Measurements from ENCODE around the gene LEP. TPM values are rescaled to one million over a fixed set of nuclear protein-coding genes. Genes with fewer than 3 reads are reported as not detected.
A peak's percentile ranks its signal among the peaks of the same experiment; 100 is the strongest.

Gene LEP
- total and polyA plus RNA-seq, 9 of the 15 experiments (the other 6 are each of a cell fraction or from before 2014, with no cell fraction given) = not detected

- 0 out of 2 replicates have a peak, but pooled peaks have one; percentile 9 for TF ChIP-seq ZFPM2 (CRISPR knock-in tag; IDR thresholded peaks at IDR 0.05)
- TF ChIP-seq ZNF561 (CRISPR knock-in tag; conservative IDR thresholded peaks at IDR 0.05) = 0 out of 2 replicates have a peak, but pooled peaks have one; percentile 23
- TF ChIP-seq RBM15 (IDR thresholded peaks at IDR 0.05; ENCODE audit: insufficient read depth, low read length) = no peak
- TF ChIP-seq, protein P1, sequence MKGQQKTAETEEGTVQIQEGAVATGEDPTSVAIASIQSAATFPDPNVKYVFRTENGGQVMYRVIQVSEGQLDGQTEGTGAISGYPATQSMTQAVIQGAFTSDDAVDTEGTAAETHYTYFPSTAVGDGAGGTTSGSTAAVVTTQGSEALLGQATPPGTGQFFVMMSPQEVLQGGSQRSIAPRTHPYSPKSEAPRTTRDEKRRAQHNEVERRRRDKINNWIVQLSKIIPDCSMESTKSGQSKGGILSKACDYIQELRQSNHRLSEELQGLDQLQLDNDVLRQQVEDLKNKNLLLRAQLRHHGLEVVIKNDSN (CRISPR knock-in tag; IDR thresholded peaks at IDR 0.05) = peak; percentile 81
- TF ChIP-seq ZNF408 (CRISPR knock-in tag; IDR thresholded peaks at IDR 0.05; ENCODE audit: low read depth) = no peak
- TF ChIP-seq NR1H2 (CRISPR knock-in tag; IDR thresholded peaks at IDR 0.05) = no peak
- TF ChIP-seq, protein P2, sequence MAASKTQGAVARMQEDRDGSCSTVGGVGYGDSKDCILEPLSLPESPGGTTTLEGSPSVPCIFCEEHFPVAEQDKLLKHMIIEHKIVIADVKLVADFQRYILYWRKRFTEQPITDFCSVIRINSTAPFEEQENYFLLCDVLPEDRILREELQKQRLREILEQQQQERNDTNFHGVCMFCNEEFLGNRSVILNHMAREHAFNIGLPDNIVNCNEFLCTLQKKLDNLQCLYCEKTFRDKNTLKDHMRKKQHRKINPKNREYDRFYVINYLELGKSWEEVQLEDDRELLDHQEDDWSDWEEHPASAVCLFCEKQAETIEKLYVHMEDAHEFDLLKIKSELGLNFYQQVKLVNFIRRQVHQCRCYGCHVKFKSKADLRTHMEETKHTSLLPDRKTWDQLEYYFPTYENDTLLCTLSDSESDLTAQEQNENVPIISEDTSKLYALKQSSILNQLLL (CRISPR knock-in tag; IDR thresholded peaks at IDR 0.05; ENCODE audit: borderline replicate concordance) = no peak
- no peak for TF ChIP-seq FOXM1 (IDR thresholded peaks at IDR 0.05; ENCODE audit: low read depth)
- TF ChIP-seq FOXM1 (CRISPR knock-in tag; IDR thresholded peaks at IDR 0.05; ENCODE audit: low read depth) = no peak
- TF ChIP-seq, protein P3, sequence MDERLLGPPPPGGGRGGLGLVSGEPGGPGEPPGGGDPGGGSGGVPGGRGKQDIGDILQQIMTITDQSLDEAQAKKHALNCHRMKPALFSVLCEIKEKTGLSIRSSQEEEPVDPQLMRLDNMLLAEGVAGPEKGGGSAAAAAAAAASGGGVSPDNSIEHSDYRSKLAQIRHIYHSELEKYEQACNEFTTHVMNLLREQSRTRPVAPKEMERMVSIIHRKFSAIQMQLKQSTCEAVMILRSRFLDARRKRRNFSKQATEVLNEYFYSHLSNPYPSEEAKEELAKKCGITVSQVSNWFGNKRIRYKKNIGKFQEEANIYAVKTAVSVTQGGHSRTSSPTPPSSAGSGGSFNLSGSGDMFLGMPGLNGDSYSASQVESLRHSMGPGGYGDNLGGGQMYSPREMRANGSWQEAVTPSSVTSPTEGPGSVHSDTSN (CRISPR knock-in tag; IDR thresholded peaks at IDR 0.05; ENCODE audit: low read depth) = no peak
- TF ChIP-seq, protein P3 (tag; conservative IDR thresholded peaks at IDR 0.05; ENCODE audit: low read depth) = peak; percentile 26; the same call in 1 of the 2 replicates
- TF ChIP-seq, protein P4, sequence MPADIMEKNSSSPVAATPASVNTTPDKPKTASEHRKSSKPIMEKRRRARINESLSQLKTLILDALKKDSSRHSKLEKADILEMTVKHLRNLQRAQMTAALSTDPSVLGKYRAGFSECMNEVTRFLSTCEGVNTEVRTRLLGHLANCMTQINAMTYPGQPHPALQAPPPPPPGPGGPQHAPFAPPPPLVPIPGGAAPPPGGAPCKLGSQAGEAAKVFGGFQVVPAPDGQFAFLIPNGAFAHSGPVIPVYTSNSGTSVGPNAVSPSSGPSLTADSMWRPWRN (IDR thresholded peaks at IDR 0.05; ENCODE audit: low read depth) = no peak
- TF ChIP-seq NFE2 (IDR thresholded peaks at IDR 0.05; ENCODE audit: low read depth) = peak; percentile 94
- TF ChIP-seq SMAD4 (CRISPR knock-in tag; conservative IDR thresholded peaks at IDR 0.05) = peak; percentile 93
- TF ChIP-seq, protein P5, sequence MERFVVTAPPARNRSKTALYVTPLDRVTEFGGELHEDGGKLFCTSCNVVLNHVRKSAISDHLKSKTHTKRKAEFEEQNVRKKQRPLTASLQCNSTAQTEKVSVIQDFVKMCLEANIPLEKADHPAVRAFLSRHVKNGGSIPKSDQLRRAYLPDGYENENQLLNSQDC (CRISPR knock-in tag; IDR thresholded peaks at IDR 0.05) = no peak
- TF ChIP-seq PURB (CRISPR knock-in tag; IDR thresholded peaks at IDR 0.05; ENCODE audit: low read depth) = no peak
- TF ChIP-seq FOXK1 (CRISPR knock-in tag; IDR thresholded peaks at IDR 0.05; ENCODE audit: borderline replicate concordance) = peak; percentile 97
- TF ChIP-seq TAF9B (IDR thresholded peaks at IDR 0.05; ENCODE audit: partially characterized antibody) = no peak
- TF ChIP-seq ILF3 (IDR thresholded peaks at IDR 0.05; ENCODE audit: borderline replicate concordance) = no peak
- no peak for TF ChIP-seq STAG1 (CRISPR knock-in tag; IDR thresholded peaks at IDR 0.05; ENCODE audit: borderline replicate concordance)
Observed at GRCh38 chr7:128236924-128237586, 4.0 kb upstream of the LEP start (continued).
